ENCODE results near the gene SOAT2. TPM values are rescaled to one million over a fixed set of nuclear protein-coding genes. Genes with fewer than 3 reads are reported as not detected.

The SOAT2 gene
- total RNA-seq, 1 experiment from 2014 or later: not detected

GRCh38 chr12:53082637-53083175, 20.6 kb upstream of the SOAT2 start:
- Histone ChIP-seq H3K9me3 (ENCODE audit: low read depth, low read length, poor library complexity, severe bottlenecking) (no peaks in the 10 kb centered on the region), H3K4me1 (ENCODE audit: insufficient read depth, low read length, poor library complexity, severe bottlenecking) (peaks cover 4% of the 10 kb centered on the region), H3K27me3 (replicated peaks; ENCODE audit: insufficient read depth, low read depth, low read length, poor library complexity) (no peaks in the 10 kb centered on the region), H3K27ac (ENCODE audit: low read depth, low read length, poor library complexity, severe bottlenecking) (no peak overlapping the region), H3K4me3 (ENCODE audit: low read depth, low read length, poor library complexity, severe bottlenecking) (no peak overlapping the region), H3K36me3 (ENCODE audit: insufficient read depth, low read length, poor library complexity, severe bottlenecking) (no peaks in the 10 kb centered on the region)
- no peak for DNase-seq (ENCODE audit: low spot score)
- ChIA-PET CTCF (no interaction called here), POLR2A (ENCODE audit: low non-redundant PET) (no interaction called here)
- intact Hi-C loops (cut with micrococcal nuclease; ENCODE audit: unreplicated experiment): no loop called here
- no TSS peak for BruUV-seq (replicated peaks)
- TF ChIP-seq, protein P1, sequence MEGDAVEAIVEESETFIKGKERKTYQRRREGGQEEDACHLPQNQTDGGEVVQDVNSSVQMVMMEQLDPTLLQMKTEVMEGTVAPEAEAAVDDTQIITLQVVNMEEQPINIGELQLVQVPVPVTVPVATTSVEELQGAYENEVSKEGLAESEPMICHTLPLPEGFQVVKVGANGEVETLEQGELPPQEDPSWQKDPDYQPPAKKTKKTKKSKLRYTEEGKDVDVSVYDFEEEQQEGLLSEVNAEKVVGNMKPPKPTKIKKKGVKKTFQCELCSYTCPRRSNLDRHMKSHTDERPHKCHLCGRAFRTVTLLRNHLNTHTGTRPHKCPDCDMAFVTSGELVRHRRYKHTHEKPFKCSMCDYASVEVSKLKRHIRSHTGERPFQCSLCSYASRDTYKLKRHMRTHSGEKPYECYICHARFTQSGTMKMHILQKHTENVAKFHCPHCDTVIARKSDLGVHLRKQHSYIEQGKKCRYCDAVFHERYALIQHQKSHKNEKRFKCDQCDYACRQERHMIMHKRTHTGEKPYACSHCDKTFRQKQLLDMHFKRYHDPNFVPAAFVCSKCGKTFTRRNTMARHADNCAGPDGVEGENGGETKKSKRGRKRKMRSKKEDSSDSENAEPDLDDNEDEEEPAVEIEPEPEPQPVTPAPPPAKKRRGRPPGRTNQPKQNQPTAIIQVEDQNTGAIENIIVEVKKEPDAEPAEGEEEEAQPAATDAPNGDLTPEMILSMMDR (conservative IDR thresholded peaks at IDR 0.05; ENCODE audit: low read depth, low read length): no peak
- no peak for TF ChIP-seq EZH2 (IDR thresholded peaks at IDR 0.05; ENCODE audit: borderline replicate concordance, low read depth, low read length, poor library complexity, severe bottlenecking)

- BruUV-seq (replicated peaks): no TSS peak
- Histone ChIP-seq H3K9me3 (ENCODE audit: low read depth, low read length, poor library complexity, severe bottlenecking) (no peaks in the 10 kb centered on the region), H3K27ac (ENCODE audit: low read depth, low read length, poor library complexity, severe bottlenecking) (no peak overlapping the region), H3K36me3 (ENCODE audit: insufficient read depth, low read length, poor library complexity, severe bottlenecking) (no peaks in the 10 kb centered on the region), H3K4me3 (ENCODE audit: low read depth, low read length, poor library complexity, severe bottlenecking) (no peak overlapping the region), H3K27me3 (replicated peaks; ENCODE audit: insufficient read depth, low read depth, low read length, poor library complexity) (no peaks in the 10 kb centered on the region), H3K4me1 (ENCODE audit: insufficient read depth, low read length, poor library complexity, severe bottlenecking) (no peaks in the 10 kb centered on the region)
- TF ChIP-seq, protein P1 (conservative IDR thresholded peaks at IDR 0.05; ENCODE audit: low read depth, low read length): no peak
- no peak for TF ChIP-seq EZH2 (IDR thresholded peaks at IDR 0.05; ENCODE audit: borderline replicate concordance, low read depth, low read length, poor library complexity, severe bottlenecking)
- ChIA-PET POLR2A (ENCODE audit: low non-redundant PET) (no interaction called here), CTCF (no interaction called here)
- no peak for DNase-seq (ENCODE audit: low spot score)
- intact Hi-C loops (cut with micrococcal nuclease; ENCODE audit: unreplicated experiment): no loop called here
Measured at GRCh38 chr12:53086361-53086760, 16.9 kb upstream of the SOAT2 start.

- Histone ChIP-seq H3K4me1 (ENCODE audit: insufficient read depth, low read length, poor library complexity, severe bottlenecking) (no peaks in the 10 kb centered on the region), H3K4me3 (ENCODE audit: low read depth, low read length, poor library complexity, severe bottlenecking) (no peak overlapping the region), H3K27ac (ENCODE audit: low read depth, low read length, poor library complexity, severe bottlenecking) (no peak overlapping the region), H3K27me3 (replicated peaks; ENCODE audit: insufficient read depth, low read depth, low read length, poor library complexity) (no peaks in the 10 kb centered on the region), H3K9me3 (ENCODE audit: low read depth, low read length, poor library complexity, severe bottlenecking) (no peaks in the 10 kb centered on the region), H3K36me3 (ENCODE audit: insufficient read depth, low read length, poor library complexity, severe bottlenecking) (no peaks in the 10 kb centered on the region)
- no peak for TF ChIP-seq EZH2 (IDR thresholded peaks at IDR 0.05; ENCODE audit: borderline replicate concordance, low read depth, low read length, poor library complexity, severe bottlenecking)
- TF ChIP-seq, protein P1 (conservative IDR thresholded peaks at IDR 0.05; ENCODE audit: low read depth, low read length): no peak
- CTCF ChIA-PET: no interaction called here
- POLR2A ChIA-PET (ENCODE audit: low non-redundant PET): no interaction called here
- intact Hi-C loops (cut with micrococcal nuclease; ENCODE audit: unreplicated experiment): no loop called here
- no TSS peak for BruUV-seq (replicated peaks)
- DNase-seq (ENCODE audit: low spot score): no peak
Measured at GRCh38 chr12:53090105-53090504, 13.2 kb upstream of the SOAT2 start.
